Natural killer cell (primary cell): ENCODE results near the gene AP1B1. TPM values are rescaled to one million over a fixed set of nuclear protein-coding genes. Genes with fewer than 3 reads are reported as not detected.
"Not testable (repeated sequence)": the region's sequence is repeated elsewhere in the genome, so short reads cannot be mapped to it uniquely, and the experiment has no call there.

ENCODE experiments used
- ATAC-seq, 3 donors: fragments of 150-1000 bp in 2 of 3; fragments of 200-7000 bp in 1 of 3; cut with Tn5 transposase; 1 replicate in 1 of 3; 2 replicates in 2 of 3; pipeline ENCODE4 v1.10.0; 2021; ENCODE audit warnings: mild to moderate bottlenecking in 2 of 3, moderate library complexity in 2 of 3
- DNase-seq, 2 donors: peaks; one replicate each; pipeline versions ENCODE4 v3.0.0 to v3.0.0-alpha.2; 2013 to 2021; ENCODE audit warnings: mixed read lengths in 1 of 2
- H3K27ac ChIP-seq: one replicate; pipeline ENCODE4 v1.5.1; 2013; ENCODE audit warnings: mild to moderate bottlenecking, low read length
- H3K27me3 ChIP-seq: one replicate; pipeline ENCODE4 v1.6.1; 2013; ENCODE audit warnings: low read length; ENCODE audit not compliant: control insufficient read depth, insufficient read depth
- H3K36me3 ChIP-seq: one replicate; pipeline ENCODE4 v1.6.1; 2013; ENCODE audit warnings: low read length; ENCODE audit not compliant: control insufficient read depth, insufficient read depth
- H3K4me1 ChIP-seq: one replicate; pipeline ENCODE4 v1.6.1; 2013; ENCODE audit warnings: low read length; ENCODE audit not compliant: control insufficient read depth, insufficient read depth
- H3K4me3 ChIP-seq: one replicate; pipeline ENCODE4 v1.5.1; 2013; ENCODE audit warnings: low read length
- H3K9me3 ChIP-seq: one replicate; pipeline ENCODE4 v1.6.1; 2013; ENCODE audit warnings: low read length; ENCODE audit not compliant: control insufficient read depth, insufficient read depth
- H3K27ac Mint-ChIP-seq, 2 donors: one replicate each; pipeline ENCODE4 v1.8.0; 2022; ENCODE audit warnings: mild to moderate bottlenecking in 2 of 2, mixed read lengths in 2 of 2, moderate library complexity in 1 of 2
- H3K27me3 Mint-ChIP-seq, 2 donors: one replicate each; pipeline ENCODE4 v1.8.0; 2022; ENCODE audit warnings: low read depth in 2 of 2, mixed read lengths in 2 of 2
- H3K36me3 Mint-ChIP-seq: one replicate; pipeline ENCODE4 v1.8.0; 2022; ENCODE audit warnings: mixed read lengths
- H3K4me1 Mint-ChIP-seq, 2 donors: one replicate each; pipeline ENCODE4 v1.8.0; 2022; ENCODE audit warnings: mixed read lengths in 2 of 2
- H3K4me3 Mint-ChIP-seq: one replicate; pipeline ENCODE4 v1.8.0; 2022; ENCODE audit warnings: mild to moderate bottlenecking, moderate library complexity, mixed read lengths
- H3K9me3 Mint-ChIP-seq, 2 donors: one replicate each; pipeline ENCODE4 v1.8.0; 2022; ENCODE audit warnings: mixed read lengths in 2 of 2
- CTCF ChIP-seq: fragments of 200-600 bp; IDR thresholded peaks from one replicate; pipeline ENCODE4 v1.8.0; 2022; ENCODE audit warnings: antibody characterized with exemption
- WGBS: methylation state at CpG from one replicate; pipeline ENCODE4 v1.1.7; 2013; ENCODE audit warnings: missing lambda C conversion rate; ENCODE audit not compliant: insufficient coverage; 5-methylcytosine and 5-hydroxymethylcytosine counted together
- intact Hi-C: fragments of 100-400 bp; cut with micrococcal nuclease; formaldehyde crosslinking; loops from one replicate; pipeline ENCODE4 v1.14.2; 2022
- total RNA-seq, 4 donors: library from RNA; stranded (reverse); fragments of 120-200 nt in 1 of 4; gene quantifications; one replicate each; pipeline versions ENCODE4 v1.2.3 to v1.2.4, GENCODE V29; 2013 to 2022

The AP1B1 gene
- total RNA-seq, 3 donors from 2014 or later (not counting 1 experiment from before 2014, with no cell fraction given): 54.0 to 56.1 (median 54.3) TPM

- H3K27me3 ChIP-seq, H3K9me3 Mint-ChIP-seq, H3K36me3 Mint-ChIP-seq, H3K36me3 ChIP-seq, H3K9me3 ChIP-seq, H3K4me1 ChIP-seq, H3K27me3 Mint-ChIP-seq, intact Hi-C loops: not testable (repeated sequence)
- 35% methylated on average over 23 of the region's 23 CpGs for WGBS
- Mint-ChIP-seq H3K27ac (peak overlapping the region; percentile 92 to 94), H3K4me1 (peaks cover 12 to 16% of the 10 kb centered on the region in 2 donors), H3K4me3 (peak overlapping the region; percentile 95)
- peak; percentile 82 to 94 (median 90) for ATAC-seq
- peak; percentile 37 to 81 for DNase-seq
- peak overlapping the region; percentile 44 for H3K4me3 ChIP-seq
- H3K27ac ChIP-seq: peak overlapping the region; percentile 79
These were observed 26.7 kb upstream of the AP1B1 start for GRCh38 chr22:29414951-29415591.

- H3K9me3 Mint-ChIP-seq, H3K27me3 Mint-ChIP-seq, H3K27ac ChIP-seq, H3K4me3 Mint-ChIP-seq, H3K36me3 ChIP-seq, H3K4me3 ChIP-seq, H3K9me3 ChIP-seq, intact Hi-C loops, H3K36me3 Mint-ChIP-seq, H3K27ac Mint-ChIP-seq, H3K27me3 ChIP-seq, H3K4me1 ChIP-seq: not testable (repeated sequence)
- ATAC-seq (peak in 2 of 3 donors; percentile 29 to 30), DNase-seq (peak in 1 of 2 donors; percentile 12)
- peaks cover 12 to 16% of the 10 kb centered on the region in 2 donors for H3K4me1 Mint-ChIP-seq
- WGBS: 72% methylated on average over 4 of the region's 4 CpGs
These were observed 24.4 kb upstream of the AP1B1 start for GRCh38 chr22:29412772-29413171.

GRCh38 chr22:29411569-29412211 lies 23.3 kb upstream of the AP1B1 start:
- H3K4me1 ChIP-seq, H3K4me3 Mint-ChIP-seq, H3K36me3 ChIP-seq, H3K9me3 ChIP-seq, ATAC-seq, H3K9me3 Mint-ChIP-seq, H3K4me3 ChIP-seq, H3K27me3 ChIP-seq, DNase-seq, H3K36me3 Mint-ChIP-seq, H3K27ac ChIP-seq, H3K27me3 Mint-ChIP-seq, intact Hi-C loops: not testable (repeated sequence)
- H3K27ac Mint-ChIP-seq: peak overlapping the region in 1 of 2 donors; percentile 35
- H3K4me1 Mint-ChIP-seq: peaks cover 12 to 16% of the 10 kb centered on the region in 2 donors
- WGBS: 36% methylated on average over 3 of the region's 4 CpGs

- DNase-seq (no peak), ATAC-seq (no peak)
- Histone ChIP-seq H3K27ac (no peak overlapping the region), H3K27me3 (no peaks in the 10 kb centered on the region), H3K4me1 (no peaks in the 10 kb centered on the region), H3K36me3 (no peaks in the 10 kb centered on the region), H3K9me3 (no peaks in the 10 kb centered on the region), H3K4me3 (no peak overlapping the region)
- Mint-ChIP-seq H3K4me3 (no peak overlapping the region), H3K36me3 (no peaks in the 10 kb centered on the region), H3K27ac (no peak overlapping the region), H3K4me1 (no peaks in the 10 kb centered on the region), H3K9me3 (no peaks in the 10 kb centered on the region), H3K27me3 (no peaks in the 10 kb centered on the region)
- WGBS: 39% methylated on average over 6 of the region's 6 CpGs
- intact Hi-C loops: no loop called here
- no peak for TF ChIP-seq CTCF
These were observed 20.6 kb upstream of the AP1B1 start for GRCh38 chr22:29408940-29409339.

- DNase-seq, H3K27ac ChIP-seq, intact Hi-C loops, ATAC-seq, H3K4me1 Mint-ChIP-seq, H3K27ac Mint-ChIP-seq, H3K9me3 ChIP-seq, H3K36me3 Mint-ChIP-seq, H3K4me3 ChIP-seq, H3K9me3 Mint-ChIP-seq, H3K36me3 ChIP-seq, H3K4me3 Mint-ChIP-seq, H3K27me3 ChIP-seq, H3K4me1 ChIP-seq: not testable (repeated sequence)
- peaks cover 14 to 19% of the 10 kb centered on the region in 2 donors for H3K27me3 Mint-ChIP-seq
- 77% methylated on average over 6 of the region's 6 CpGs for WGBS
These were observed 13.2 kb upstream of the AP1B1 start for GRCh38 chr22:29401538-29401937.
